ENCODE data around the gene DDIT3.

DDIT3 gene

GRCh38 chr12:57479376-57480115 is 40.8 kb downstream of the DDIT3 start, which contains the start of gene ARHGAP9:
Gene ARHGAP9, minus strand, starts transcription at chr12:57479866. Its CDS starts 460 bp downstream, at chr12:57479406.
- DNase-seq: no peak

- DNase-seq: no peak
Observed at GRCh38 chr12:57479043-57479375, 41.3 kb downstream of the DDIT3 start.

- no peak for DNase-seq
Observed at GRCh38 chr12:57477710-57478681, 42.3 kb downstream of the DDIT3 start.

GRCh38 chr12:57476993-57477709 is 43.2 kb downstream of the DDIT3 start:
- no peak for DNase-seq

- DNase-seq: no peak
Observed at GRCh38 chr12:57476162-57476992, 43.9 kb downstream of the DDIT3 start.

GRCh38 chr12:57475271-57476161 is 44.8 kb downstream of the DDIT3 start:
- no peak for DNase-seq

GRCh38 chr12:57474862-57475261 is 45.5 kb downstream of the DDIT3 start:
- DNase-seq: no peak

- DNase-seq: no peak
Observed at GRCh38 chr12:57474430-57474829, 45.9 kb downstream of the DDIT3 start.

GRCh38 chr12:57473886-57474285 is 46.4 kb downstream of the DDIT3 start:
- no peak for DNase-seq

GRCh38 chr12:57473392-57473791 is 46.9 kb downstream of the DDIT3 start:
- DNase-seq: no peak

GRCh38 chr12:57472391-57472790 is 47.9 kb downstream of the DDIT3 start:
- no peak for DNase-seq

- no peak for DNase-seq
Observed at GRCh38 chr12:57471661-57472060, 48.7 kb downstream of the DDIT3 start.

- no peak for DNase-seq
Observed at GRCh38 chr12:57470970-57471656, 49.2 kb downstream of the DDIT3 start.

GRCh38 chr12:57470286-57470969 is 49.9 kb downstream of the DDIT3 start:
- DNase-seq: no peak

- DNase-seq: no peak
Observed at GRCh38 chr12:57469296-57470164, 50.8 kb downstream of the DDIT3 start.

- DNase-seq: no peak
Observed at GRCh38 chr12:57467915-57468314, 52.4 kb downstream of the DDIT3 start.

GRCh38 chr12:57467212-57467874 is 53.0 kb downstream of the DDIT3 start:
- DNase-seq: no peak
